GM18499 (cell line): ENCODE results near the gene GALNTL6.
A peak's percentile ranks its signal among the peaks of the same experiment; 100 is the strongest.

ENCODE experiments used
- ATAC-seq: cut with Tn5 transposase; IDR thresholded peaks from one replicate; pipeline ENCODE4 v1.9.1; 2021; ENCODE audit warnings: moderate number of reproducible peaks; ENCODE audit not compliant: insufficient read depth, unreplicated experiment

Gene GALNTL6

GRCh38 chr4:171875291-171875690 lies 62.1 kb downstream of the GALNTL6 start:
- ATAC-seq, result no peak

GRCh38 chr4:171876636-171877035 lies 63.4 kb downstream of the GALNTL6 start:
- ATAC-seq, result no peak

GRCh38 chr4:171880136-171880535 lies 66.9 kb downstream of the GALNTL6 start:
- ATAC-seq, result no peak

- no peak for ATAC-seq
Measured at GRCh38 chr4:171889681-171890080, 76.5 kb downstream of the GALNTL6 start.

- ATAC-seq, result peak; percentile 98
Measured at GRCh38 chr4:171891038-171891437, 77.8 kb downstream of the GALNTL6 start.

- ATAC-seq, result no peak
Measured at GRCh38 chr4:171896426-171896825, 83.2 kb downstream of the GALNTL6 start.

GRCh38 chr4:171919314-171919713 lies 106.1 kb downstream of the GALNTL6 start:
- no peak for ATAC-seq

- no peak for ATAC-seq
Measured at GRCh38 chr4:171920901-171921300, 107.7 kb downstream of the GALNTL6 start.

- no peak for ATAC-seq
Measured at GRCh38 chr4:171924746-171925376, 111.7 kb downstream of the GALNTL6 start.

GRCh38 chr4:171928336-171928735 lies 115.1 kb downstream of the GALNTL6 start:
- no peak for ATAC-seq

GRCh38 chr4:171929477-171929876 lies 116.3 kb downstream of the GALNTL6 start:
- ATAC-seq, result no peak

- no peak for ATAC-seq
Measured at GRCh38 chr4:171929907-171930306, 116.7 kb downstream of the GALNTL6 start.

- ATAC-seq, result no peak
Measured at GRCh38 chr4:171932238-171932637, 119.0 kb downstream of the GALNTL6 start.

GRCh38 chr4:171940656-171941055 lies 127.5 kb downstream of the GALNTL6 start:
- ATAC-seq, result no peak

- ATAC-seq, result no peak
Measured at GRCh38 chr4:171947400-171947799, 134.2 kb downstream of the GALNTL6 start.

- no peak for ATAC-seq
Measured at GRCh38 chr4:171948038-171948437, 134.8 kb downstream of the GALNTL6 start.

GRCh38 chr4:171954650-171955049 lies 141.4 kb downstream of the GALNTL6 start:
- ATAC-seq, result no peak

GRCh38 chr4:171956678-171957077 lies 143.5 kb downstream of the GALNTL6 start:
- no peak for ATAC-seq

- ATAC-seq, result no peak
Measured at GRCh38 chr4:171962110-171962509, 148.9 kb downstream of the GALNTL6 start.

GRCh38 chr4:171966356-171966755 lies 153.2 kb downstream of the GALNTL6 start:
- ATAC-seq, result no peak

GRCh38 chr4:171978216-171978615 lies 165.0 kb downstream of the GALNTL6 start:
- no peak for ATAC-seq

GRCh38 chr4:171979461-171979860 lies 166.3 kb downstream of the GALNTL6 start:
- ATAC-seq, result no peak

- no peak for ATAC-seq
Measured at GRCh38 chr4:171981185-171981584, 168.0 kb downstream of the GALNTL6 start.
